GM23338 (cell line): ENCODE results near the gene MOCS2. TPM values are rescaled to one million over a fixed set of nuclear protein-coding genes. Genes with fewer than 3 reads are reported as not detected.

Experiments
- ATAC-seq: fragments of 200-7000 bp; cut with Tn5 transposase; 3 replicates; pipeline ENCODE4 v1.9.1; 2020
- DNase-seq: peaks from one replicate; pipeline ENCODE4 v3.0.0-alpha.2; 2015; ENCODE audit warnings: low spot score
- H2AFZ ChIP-seq: fragments of 200-600 bp; sonication (generic); 2 replicates; pipeline ENCODE4 v1.8.0; 2016; ENCODE audit warnings: antibody characterized with exemption, mild to moderate bottlenecking, moderate library complexity
- H3F3A ChIP-seq: fragments of 200-600 bp; sonication (generic); replicated peaks from 2 replicates; pipeline ENCODE4 v1.8.0; 2017; ENCODE audit warnings: antibody characterized with exemption, mixed run types, low read depth
- H3K27ac ChIP-seq: fragments of 200-600 bp; sonication (generic); 2 replicates; pipeline ENCODE4 v1.6.1; 2016; ENCODE audit warnings: low read depth
- H3K27me3 ChIP-seq: fragments of 200-600 bp; sonication (generic); 2 replicates; pipeline ENCODE4 v1.8.0; 2016; ENCODE audit warnings: mild to moderate bottlenecking, mixed run types, moderate library complexity; ENCODE audit not compliant: insufficient read depth
- H3K36me3 ChIP-seq: fragments of 200-600 bp; sonication (generic); 2 replicates; pipeline ENCODE4 v1.8.0; 2016; ENCODE audit warnings: mild to moderate bottlenecking; ENCODE audit not compliant: insufficient read depth
- H3K4me1 ChIP-seq: fragments of 200-600 bp; sonication (generic); 2 replicates; pipeline ENCODE4 v1.8.0; 2016; ENCODE audit warnings: mild to moderate bottlenecking, moderate library complexity; ENCODE audit not compliant: insufficient read depth
- H3K4me2 ChIP-seq: fragments of 200-600 bp; sonication (generic); 2 replicates; pipeline ENCODE4 v1.7.1; 2017; ENCODE audit warnings: mixed run types
- H3K4me3 ChIP-seq: fragments of 200-600 bp; sonication (generic); 2 replicates; pipeline ENCODE4 v1.6.1; 2016; ENCODE audit warnings: mixed run types
- H3K79me2 ChIP-seq: fragments of 200-600 bp; sonication (generic); replicated peaks from 2 replicates; pipeline ENCODE4 v1.8.0; 2017; ENCODE audit warnings: mild to moderate bottlenecking; ENCODE audit not compliant: insufficient read depth
- H3K9me2 ChIP-seq: fragments of 200-600 bp; sonication (generic); 2 replicates; pipeline ENCODE4 v1.8.0; 2017; ENCODE audit not compliant: insufficient read depth
- H4K20me1 ChIP-seq: fragments of 200-600 bp; sonication (generic); replicated peaks from 2 replicates; pipeline ENCODE4 v1.8.0; 2017; ENCODE audit warnings: mild to moderate bottlenecking; ENCODE audit not compliant: insufficient read depth
- H3K27ac Mint-ChIP-seq: 2 replicates; pipeline ENCODE4 v1.8.0; 2020; ENCODE audit warnings: inconsistent platforms, mild to moderate bottlenecking, moderate library complexity, mixed read lengths
- H3K27me3 Mint-ChIP-seq: 3 replicates; pipeline ENCODE4 v1.8.0; 2022; ENCODE audit warnings: low read depth, mild to moderate bottlenecking, moderate library complexity, mixed read lengths, inconsistent platforms; ENCODE audit not compliant: insufficient read depth, poor library complexity
- H3K36me3 Mint-ChIP-seq: 3 replicates; pipeline ENCODE4 v1.8.0; 2021; ENCODE audit warnings: low read depth, mild to moderate bottlenecking, inconsistent platforms, moderate library complexity, mixed read lengths
- H3K4me1 Mint-ChIP-seq: 3 replicates; pipeline ENCODE4 v1.8.0; 2020; ENCODE audit warnings: mild to moderate bottlenecking, inconsistent platforms, mixed read lengths
- H3K4me3 Mint-ChIP-seq: 3 replicates; pipeline ENCODE4 v1.8.0; 2021; ENCODE audit warnings: moderate library complexity, mild to moderate bottlenecking, inconsistent platforms, mixed read lengths
- H3K9me3 Mint-ChIP-seq: 3 replicates; pipeline ENCODE4 v1.8.0; 2020; ENCODE audit warnings: moderate library complexity, mild to moderate bottlenecking, inconsistent platforms, mixed read lengths
- CREB1 ChIP-seq: fragments of 250-450 bp; sonication (Bioruptor Pico); IDR thresholded peaks from 2 replicates; pipeline ENCODE4 v1.5.0; 2020; ENCODE audit warnings: low read depth, mild to moderate bottlenecking, moderate library complexity
- CTCF ChIP-seq, 2 experiments: fragments of 200-600 bp in 1 of 2; sonication (generic) in 1 of 2; conservative IDR thresholded peaks; 2 replicates each; pipeline versions ENCODE4 v1.5.1 to v1.6.1; 2016 to 2017; ENCODE audit warnings: antibody characterized with exemption in 2 of 2, low read depth in 2 of 2, mild to moderate bottlenecking in 2 of 2, moderate library complexity in 1 of 2
- EZH2phosphoT487 ChIP-seq: fragments of 200-600 bp; sonication (generic); IDR thresholded peaks from one replicate; pipeline ENCODE4 v1.8.1; 2018; ENCODE audit warnings: antibody characterized with exemption; ENCODE audit not compliant: unreplicated experiment
- NANOG ChIP-seq: IDR thresholded peaks from 2 replicates; pipeline ENCODE4 v1.6.1; 2016; ENCODE audit warnings: antibody characterized with exemption, borderline replicate concordance
- ZNF114 ChIP-seq: fragments of 250-450 bp; sonication (Bioruptor Pico); IDR thresholded peaks from 2 replicates; pipeline ENCODE4 v1.5.0; 2020; ENCODE audit warnings: mild to moderate bottlenecking, moderate library complexity
- ZNF462 ChIP-seq: fragments of 250-450 bp; sonication (Bioruptor Pico); IDR thresholded peaks from 2 replicates; pipeline ENCODE4 v1.5.0; 2020; ENCODE audit warnings: mild to moderate bottlenecking, moderate library complexity
- polyA plus RNA-seq: library from polyadenylated mRNA; unstranded; fragments of >200 nt; fragmentation: Nextera tagmentation; extraction: Ambion mirVana; gene quantifications from 2 replicates; pipeline ENCODE4 v1.2.1, GENCODE V29; 2016
- total RNA-seq: library from RNA; depleted of rRNA; stranded (reverse); fragments of >200 nt; shearing (Covaris generic); gene quantifications from 2 replicates; pipeline ENCODE4 v1.2.3, GENCODE V29; 2014
- TF ChIP-seq, protein P1 (sequence below): IDR thresholded peaks from 2 replicates; pipeline ENCODE4 v1.6.1; 2016; ENCODE audit warnings: antibody characterized with exemption

Gene MOCS2
- total and polyA plus RNA-seq, 2 experiments from 2014 or later: 18.3 to 41.8 TPM

- Mint-ChIP-seq H3K9me3 (no peaks in the 10 kb centered on the region), H3K27me3 (peaks cover 4% of the 10 kb centered on the region), H3K36me3 (no peaks in the 10 kb centered on the region; the same call in 2 of the 3 replicates), H3K4me1 (no peaks in the 10 kb centered on the region), H3K27ac (no peak overlapping the region), H3K4me3 (no peak overlapping the region)
- no peak for TF ChIP-seq NANOG
- no peak for TF ChIP-seq EZH2phosphoT487
- TF ChIP-seq CREB1: no peak
- TF ChIP-seq ZNF462 (CRISPR knock-in tag): no peak
- no peak for TF ChIP-seq ZNF114
- no peak for ATAC-seq
- no peaks in the 10 kb centered on the region for H3K27me3 ChIP-seq
- H3K4me2 ChIP-seq: no peak overlapping the region
- H4K20me1 ChIP-seq: no peaks in the 10 kb centered on the region
- no peaks in the 10 kb centered on the region for H3K4me1 ChIP-seq
- H3F3A ChIP-seq: no peaks in the 10 kb centered on the region
- no peak overlapping the region for H3K4me3 ChIP-seq
- no peak overlapping the region for H2AFZ ChIP-seq
- no peaks in the 10 kb centered on the region for H3K79me2 ChIP-seq
- H3K9me2 ChIP-seq: no peaks in the 10 kb centered on the region
- no peak overlapping the region for H3K27ac ChIP-seq
- no peaks in the 10 kb centered on the region for H3K36me3 ChIP-seq
- DNase-seq: no peak
These were observed 10.0 kb downstream of the MOCS2 start for GRCh38 chr5:53099546-53099945.

DNA sequence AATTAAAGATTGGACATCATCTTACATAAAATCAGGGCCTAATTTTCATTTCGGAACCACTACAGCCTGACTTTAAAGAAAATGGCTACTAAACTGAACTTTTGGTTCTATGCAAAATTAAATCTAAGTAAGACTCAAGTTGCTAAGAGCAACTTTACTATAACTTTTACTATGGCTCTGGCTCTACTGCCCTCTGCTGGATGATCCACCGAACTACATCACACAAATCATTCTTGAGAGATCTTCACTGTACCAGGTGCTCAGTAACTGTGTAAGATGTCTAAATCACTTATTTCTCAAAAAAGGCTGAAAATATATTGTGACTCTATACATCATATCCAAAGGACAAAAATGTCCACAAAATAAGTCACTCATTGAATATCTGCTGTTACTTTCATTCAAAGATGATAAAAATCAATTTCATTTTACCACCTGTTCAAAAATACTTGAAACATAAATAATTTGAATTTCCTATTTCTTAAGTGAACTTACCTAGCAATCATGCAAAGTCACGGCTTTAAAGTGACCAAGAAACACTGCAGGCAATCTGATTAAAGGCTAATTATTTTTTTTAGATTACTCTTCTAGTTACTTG lies 13.5 kb downstream of the MOCS2 start:
- Histone ChIP-seq H2AFZ (no peak overlapping the region), H3K4me3 (no peak overlapping the region), H3F3A (no peaks in the 10 kb centered on the region), H3K4me1 (no peaks in the 10 kb centered on the region), H3K27me3 (no peaks in the 10 kb centered on the region), H3K4me2 (no peak overlapping the region), H3K79me2 (no peaks in the 10 kb centered on the region), H3K36me3 (no peaks in the 10 kb centered on the region), H4K20me1 (no peaks in the 10 kb centered on the region), H3K27ac (no peak overlapping the region), H3K9me2 (no peaks in the 10 kb centered on the region)
- Mint-ChIP-seq H3K36me3 (no peaks in the 10 kb centered on the region; the same call in 2 of the 3 replicates), H3K27me3 (peaks cover 4% of the 10 kb centered on the region), H3K4me1 (no peaks in the 10 kb centered on the region), H3K9me3 (no peaks in the 10 kb centered on the region), H3K4me3 (no peak overlapping the region), H3K27ac (no peak overlapping the region)
- ATAC-seq: peak; percentile 54
- DNase-seq: peak; percentile 67
- peak; percentile 81 to 92 for TF ChIP-seq CTCF (conservative IDR thresholded peaks at IDR 0.05; ENCODE audit: low read depth in 2 of 2)
- TF ChIP-seq, protein P1, sequence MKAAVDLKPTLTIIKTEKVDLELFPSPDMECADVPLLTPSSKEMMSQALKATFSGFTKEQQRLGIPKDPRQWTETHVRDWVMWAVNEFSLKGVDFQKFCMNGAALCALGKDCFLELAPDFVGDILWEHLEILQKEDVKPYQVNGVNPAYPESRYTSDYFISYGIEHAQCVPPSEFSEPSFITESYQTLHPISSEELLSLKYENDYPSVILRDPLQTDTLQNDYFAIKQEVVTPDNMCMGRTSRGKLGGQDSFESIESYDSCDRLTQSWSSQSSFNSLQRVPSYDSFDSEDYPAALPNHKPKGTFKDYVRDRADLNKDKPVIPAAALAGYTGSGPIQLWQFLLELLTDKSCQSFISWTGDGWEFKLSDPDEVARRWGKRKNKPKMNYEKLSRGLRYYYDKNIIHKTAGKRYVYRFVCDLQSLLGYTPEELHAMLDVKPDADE: no peak
